Measurements from ENCODE around the gene HESX1.

HESX1 gene

DNA sequence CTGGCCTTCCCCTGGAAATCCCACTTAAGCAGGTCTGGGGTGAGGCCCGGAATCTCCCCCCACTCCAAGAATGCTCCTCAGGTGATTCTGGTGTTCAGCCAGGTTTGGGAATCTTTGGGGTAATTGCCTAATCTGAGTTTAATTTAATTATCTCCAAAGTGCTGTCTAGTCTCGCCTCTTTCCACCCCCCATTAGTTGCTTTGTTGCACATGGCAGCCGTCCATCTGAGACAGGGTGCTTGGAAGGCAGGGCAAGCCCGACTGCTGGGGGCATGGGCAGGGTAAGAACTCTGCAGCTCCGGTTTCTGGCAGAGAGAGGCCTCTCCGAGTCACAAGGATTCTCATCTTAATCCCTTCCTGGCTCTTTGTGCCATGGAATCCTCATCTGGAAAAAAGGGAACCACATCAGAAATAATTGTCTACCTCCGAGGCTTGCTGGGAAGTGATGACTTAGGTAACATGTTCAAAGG, 49.6 kb downstream of the HESX1 start:
- DNase-seq (ENCODE audit: insufficient read length, low spot score): no peak
- no peak for FAIRE-seq

Data from GM19239 (cell line).